GM21447 (cell line): ENCODE results near the gene GRM8.

Experiments
- ATAC-seq: cut with Tn5 transposase; IDR thresholded peaks from one replicate; pipeline ENCODE4 v1.9.1; 2021; ENCODE audit not compliant: unreplicated experiment

GRM8 gene

DNA sequence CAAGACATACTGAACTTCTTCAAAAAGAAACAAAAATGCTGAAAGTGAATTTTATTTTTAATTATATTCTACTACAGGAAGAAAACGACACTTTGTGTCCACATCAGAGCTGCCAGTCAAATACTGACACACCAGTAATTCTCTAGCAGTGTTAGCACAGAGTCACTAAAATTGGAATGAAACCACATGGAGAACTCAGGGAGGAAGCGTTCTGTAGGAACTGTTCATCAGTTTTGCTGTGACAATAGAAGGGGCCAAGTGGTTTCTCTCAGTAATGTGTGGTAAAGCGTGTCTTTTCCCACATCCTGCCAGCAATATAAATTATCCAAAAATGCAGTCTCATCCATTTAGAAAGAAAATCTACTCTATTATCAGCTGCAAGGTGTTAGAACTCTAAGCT, 683.3 kb downstream of the GRM8 start:
- ATAC-seq = no peak

GRCh38 chr7:126557271-126557670, 695.5 kb downstream of the GRM8 start:
- peak; percentile 51 for ATAC-seq

- ATAC-seq = no peak
Measured at GRCh38 chr7:126541406-126541805, 711.3 kb downstream of the GRM8 start.

DNA sequence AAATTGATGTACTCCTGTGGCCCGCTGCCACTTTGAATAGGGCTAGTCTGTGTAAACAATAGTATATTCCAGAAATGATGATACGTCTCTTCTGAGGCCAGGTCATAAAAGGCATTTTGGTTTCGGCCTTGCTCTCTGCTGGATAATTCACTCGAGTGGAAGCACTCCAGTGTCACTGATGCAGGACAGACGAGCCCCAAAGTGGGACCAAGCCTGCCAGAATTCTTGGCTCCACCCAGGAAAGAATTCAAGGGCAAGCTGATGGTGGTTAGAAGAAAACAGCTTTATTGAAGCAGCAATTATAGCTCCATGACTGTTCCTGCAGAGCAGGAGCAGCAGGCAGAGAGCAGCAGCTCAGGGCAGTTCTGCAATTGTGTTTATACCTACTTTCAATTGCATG, 717.6 kb downstream of the GRM8 start:
- ATAC-seq = no peak

GRCh38 chr7:126533715-126534114, 719.0 kb downstream of the GRM8 start:
- ATAC-seq = no peak

- ATAC-seq = no peak
Measured at GRCh38 chr7:126529833-126530232, 722.9 kb downstream of the GRM8 start.

GRCh38 chr7:126529254-126529653, 723.5 kb downstream of the GRM8 start:
- ATAC-seq = no peak

GRCh38 chr7:126525906-126526305, 726.8 kb downstream of the GRM8 start:
- no peak for ATAC-seq

DNA sequence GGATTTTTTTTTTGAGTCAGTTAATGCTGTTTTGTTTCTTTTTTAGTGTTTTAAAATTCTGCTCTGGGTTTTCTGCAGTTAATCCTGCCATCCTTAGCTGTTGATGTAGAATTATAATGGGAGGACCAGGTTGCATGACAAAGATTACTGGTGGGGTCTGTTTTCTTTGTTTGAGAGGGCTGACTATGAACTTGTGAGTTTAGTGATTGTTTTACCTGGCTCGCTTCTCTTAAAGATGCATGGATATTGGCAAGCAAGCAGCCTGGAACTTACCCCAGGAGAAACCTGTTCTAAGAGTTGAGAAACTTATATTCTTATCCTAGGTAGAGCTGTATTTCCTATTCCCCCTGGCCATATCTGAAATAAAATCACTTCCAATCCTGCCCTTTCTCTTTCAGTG, 727.8 kb downstream of the GRM8 start:
- no peak for ATAC-seq

GRCh38 chr7:126511046-126511445, 741.7 kb downstream of the GRM8 start:
- no peak for ATAC-seq

GRCh38 chr7:126501617-126502016, 751.1 kb downstream of the GRM8 start:
- ATAC-seq = no peak

- ATAC-seq = no peak
Measured at GRCh38 chr7:126499481-126499880, 753.3 kb downstream of the GRM8 start.

DNA sequence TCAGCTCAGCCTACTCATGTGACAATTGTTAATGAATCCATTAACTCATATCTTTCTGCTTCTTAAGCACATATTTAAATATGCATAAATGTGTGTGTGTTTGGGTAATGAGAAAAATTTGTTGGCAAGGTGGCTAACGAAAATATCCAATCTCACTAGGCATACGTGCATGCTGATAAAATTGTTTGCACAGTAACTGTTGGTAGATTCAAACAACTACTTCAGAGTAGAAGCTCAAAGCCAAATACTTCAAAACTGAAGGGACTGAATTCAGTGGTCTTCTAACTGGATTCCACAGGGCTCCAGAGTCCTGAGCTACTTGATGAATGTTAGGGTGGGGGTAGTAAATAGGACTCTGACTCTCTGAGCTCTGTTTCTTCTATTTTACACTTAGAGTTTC, 757.0 kb downstream of the GRM8 start:
- no peak for ATAC-seq

DNA sequence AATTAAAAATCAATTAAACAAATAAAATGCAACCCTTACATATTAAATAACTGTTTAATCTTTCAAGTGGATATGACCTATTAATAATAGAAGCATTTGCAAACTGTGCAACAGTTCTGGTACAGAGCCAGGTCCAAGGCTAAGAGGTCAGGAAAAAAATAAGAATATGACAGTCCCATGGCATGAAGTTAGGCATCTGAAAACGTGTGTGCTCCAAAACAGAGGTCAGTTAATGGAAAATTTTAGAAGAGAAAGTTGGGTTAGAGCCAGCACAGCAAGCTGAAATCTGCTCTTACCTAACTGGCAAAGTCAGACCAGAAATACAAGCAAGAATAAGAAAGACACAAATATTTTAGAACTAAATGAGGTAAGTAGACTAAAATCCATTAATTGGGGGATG, 757.7 kb downstream of the GRM8 start:
- no peak for ATAC-seq

- ATAC-seq = no peak
Measured at GRCh38 chr7:126493801-126494200, 758.9 kb downstream of the GRM8 start.

DNA sequence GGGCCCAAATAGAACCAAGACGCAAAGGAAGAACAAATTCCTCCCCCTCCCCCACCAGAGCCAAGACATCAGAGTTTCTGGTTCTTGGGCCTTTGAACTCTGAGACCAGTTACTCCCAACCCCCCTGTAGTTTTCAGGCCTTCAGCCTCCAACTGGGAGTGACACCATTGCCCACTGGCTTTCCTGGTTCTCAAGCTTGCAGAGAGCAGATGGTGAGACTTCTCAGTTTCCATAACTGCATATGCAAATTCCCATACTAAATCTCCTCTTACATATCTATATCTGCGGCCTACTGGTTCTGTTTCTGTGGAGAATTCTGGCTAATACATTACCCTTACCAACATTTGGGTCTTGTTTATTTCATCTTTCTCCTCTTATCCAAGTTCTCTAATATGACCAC, 762.9 kb downstream of the GRM8 start:
- ATAC-seq = no peak

DNA sequence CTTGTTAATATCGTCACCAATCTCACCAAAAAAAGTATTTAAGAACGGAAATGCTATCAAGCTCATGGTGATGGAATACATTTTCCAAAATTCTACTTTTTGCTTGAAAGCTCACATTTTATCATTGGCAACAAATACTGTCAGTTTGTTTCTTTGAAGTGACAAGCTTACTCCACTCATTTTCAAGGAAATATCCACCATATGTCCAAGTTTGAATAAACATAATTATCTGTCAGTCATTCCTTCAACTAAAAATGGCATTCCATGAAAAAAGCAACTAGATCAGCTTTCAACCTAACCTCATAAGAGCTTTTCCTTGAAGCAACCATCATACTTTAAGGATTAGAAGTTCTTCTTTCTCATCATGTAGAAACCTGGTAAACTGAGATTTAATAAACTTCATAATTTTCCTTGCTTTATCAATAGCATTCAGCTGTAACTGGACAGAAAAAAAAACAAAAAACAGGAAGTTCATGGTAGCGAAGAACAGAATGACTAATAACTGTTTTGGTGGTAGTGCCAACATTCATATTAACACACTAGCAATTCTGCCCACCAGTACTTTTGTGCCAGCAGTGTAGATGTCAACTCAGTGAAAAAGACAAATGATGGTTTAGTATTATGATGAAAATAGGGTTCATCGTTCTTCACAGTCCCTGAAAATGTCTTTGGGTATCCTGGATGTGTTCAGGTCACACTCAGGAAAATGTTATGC, 764.9 kb downstream of the GRM8 start:
- no peak for ATAC-seq

- no peak for ATAC-seq
Measured at GRCh38 chr7:126486806-126487205, 765.9 kb downstream of the GRM8 start.

DNA sequence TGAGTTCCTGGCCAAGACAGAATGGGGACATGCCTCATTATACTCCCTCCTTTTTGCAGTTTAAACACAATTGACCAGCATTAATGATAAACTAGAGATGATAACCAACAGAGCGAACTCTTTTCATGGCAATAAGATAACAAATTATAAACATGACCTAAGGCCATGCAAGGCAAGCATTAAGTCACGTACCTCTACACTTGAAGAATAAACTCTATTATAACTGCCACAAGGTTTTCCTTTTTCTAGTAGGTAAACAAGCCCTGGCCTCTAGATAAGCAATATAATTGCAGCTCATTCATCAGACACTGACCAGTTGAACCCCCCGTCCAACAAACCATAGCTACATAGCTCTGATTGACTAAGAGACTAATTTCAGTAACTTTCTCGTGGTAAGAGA, 767.0 kb downstream of the GRM8 start:
- no peak for ATAC-seq

DNA sequence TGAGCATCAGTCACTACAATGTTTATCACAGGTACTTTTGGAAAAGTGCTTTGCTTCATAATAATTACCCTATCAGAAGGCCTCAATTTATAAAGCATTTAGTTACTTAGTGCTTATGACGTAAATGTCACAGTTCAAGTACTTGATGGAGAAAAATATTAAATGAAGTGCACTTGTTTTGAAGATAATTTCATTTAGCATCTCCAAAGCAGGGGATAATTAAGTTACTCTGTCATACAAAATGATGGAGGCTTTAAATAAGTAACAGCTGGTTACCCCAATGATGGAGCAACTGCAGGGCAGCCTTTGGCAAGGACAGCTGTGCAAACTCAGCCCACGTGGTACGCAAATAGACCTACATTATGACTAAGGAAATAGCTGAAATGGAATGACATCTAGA, 768.8 kb downstream of the GRM8 start:
- no peak for ATAC-seq

DNA sequence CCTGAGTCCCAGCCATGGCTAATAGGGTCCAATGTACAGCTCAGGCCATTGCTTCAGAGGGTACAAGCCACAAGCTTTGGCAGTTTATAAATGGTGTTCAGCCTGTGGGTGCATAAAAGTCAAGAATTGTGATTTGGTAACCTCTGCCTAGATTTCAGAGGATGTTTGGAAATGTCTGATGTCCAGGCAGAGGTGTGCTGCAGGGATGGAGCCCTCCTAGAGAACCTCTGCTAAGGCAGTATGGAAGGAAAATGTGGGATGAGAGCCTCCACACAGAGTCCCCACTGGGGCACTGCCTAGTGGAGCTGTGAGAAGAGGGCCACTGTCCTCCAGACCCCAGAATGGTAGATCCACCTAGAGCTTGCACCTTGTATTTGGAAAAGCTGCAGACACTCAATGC, 779.9 kb downstream of the GRM8 start:
- no peak for ATAC-seq

GRCh38 chr7:126462405-126462804, 790.3 kb downstream of the GRM8 start:
- ATAC-seq = no peak

DNA sequence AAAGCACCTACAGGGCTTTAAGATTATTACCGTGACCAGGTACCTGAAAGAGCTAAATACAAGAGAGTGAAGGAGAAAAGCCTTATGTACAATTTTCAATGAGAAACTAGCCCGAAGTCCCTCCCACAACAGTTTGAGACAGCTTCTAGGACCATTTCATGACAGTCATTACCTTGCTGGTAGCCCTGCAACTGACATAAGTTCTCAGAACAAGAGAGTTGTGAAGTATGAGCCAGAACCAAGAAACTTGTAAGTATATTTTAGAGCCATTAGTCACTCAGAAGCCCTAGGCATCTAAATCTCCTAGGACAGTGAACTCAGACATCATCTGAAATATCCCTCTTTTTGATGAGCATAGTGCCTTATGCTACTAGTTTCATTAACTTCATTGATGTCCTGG, 792.1 kb downstream of the GRM8 start:
- ATAC-seq = no peak
